NCI-H1092 (cell line): ENCODE data around the gene PCDHGA8.

Source experiments
- DNase-seq: peaks from one replicate; lab custom pipeline; 2025; lab: John Stamatoyannopoulos, UW

The PCDHGA8 gene

DNA sequence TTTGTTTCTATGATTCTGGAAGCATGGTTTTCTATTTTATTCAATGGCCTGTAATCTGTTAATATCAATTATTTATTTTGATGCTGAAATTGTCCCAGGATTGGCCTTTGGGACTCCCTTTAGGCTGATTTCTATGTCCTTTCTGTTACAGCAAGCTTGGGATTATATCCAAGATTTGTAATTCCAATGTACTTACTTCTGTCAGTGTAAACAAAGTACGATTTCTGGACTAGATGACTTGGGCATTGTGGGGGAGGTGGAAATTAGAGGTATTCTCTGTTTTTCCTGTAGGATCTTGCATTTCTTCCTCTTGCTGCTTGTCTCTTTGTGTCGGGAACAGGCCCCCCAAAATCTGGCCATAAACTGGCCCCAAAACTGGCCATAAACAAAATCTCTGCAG is 41.6 kb downstream of the PCDHGA8 start:
- DNase-seq = no peak

- DNase-seq = no peak
These were observed 44.8 kb downstream of the PCDHGA8 start for GRCh38 chr5:141437221-141437620.

GRCh38 chr5:141439411-141440141 is 47.1 kb downstream of the PCDHGA8 start:
- no peak for DNase-seq

DNA sequence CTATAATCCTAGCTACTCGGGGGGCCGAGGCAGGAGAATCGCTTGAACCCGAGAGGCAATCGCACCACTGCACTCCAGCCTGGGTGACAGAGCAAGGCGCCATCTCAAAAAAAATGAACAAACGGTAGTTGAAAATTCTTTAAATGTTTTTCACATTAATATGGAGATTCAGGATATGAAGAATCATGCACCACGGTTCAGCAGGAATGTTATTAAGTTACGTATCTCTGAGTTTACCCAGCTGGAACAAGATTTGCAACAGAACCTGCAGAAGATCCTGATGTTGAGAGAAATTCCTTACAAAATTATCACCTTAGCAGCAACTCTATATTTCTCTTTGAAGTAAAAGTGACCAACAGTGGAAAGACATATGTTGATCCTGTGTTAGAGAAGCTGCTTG is 47.9 kb downstream of the PCDHGA8 start:
- no peak for DNase-seq

- DNase-seq = no peak
These were observed 49.2 kb downstream of the PCDHGA8 start for GRCh38 chr5:141441571-141442170.
